NCI-H2227 (cell line): Measurements from ENCODE around the gene KSR1.
"Not testable (repeated sequence)": the region's sequence is repeated elsewhere in the genome, so short reads cannot be mapped to it uniquely, and the experiment has no call there.

ENCODE experiments used
- DNase-seq: peaks from one replicate; lab custom pipeline; 2025; ENCODE audit not compliant: unreplicated experiment; lab: John Stamatoyannopoulos, UW

The KSR1 gene

DNA sequence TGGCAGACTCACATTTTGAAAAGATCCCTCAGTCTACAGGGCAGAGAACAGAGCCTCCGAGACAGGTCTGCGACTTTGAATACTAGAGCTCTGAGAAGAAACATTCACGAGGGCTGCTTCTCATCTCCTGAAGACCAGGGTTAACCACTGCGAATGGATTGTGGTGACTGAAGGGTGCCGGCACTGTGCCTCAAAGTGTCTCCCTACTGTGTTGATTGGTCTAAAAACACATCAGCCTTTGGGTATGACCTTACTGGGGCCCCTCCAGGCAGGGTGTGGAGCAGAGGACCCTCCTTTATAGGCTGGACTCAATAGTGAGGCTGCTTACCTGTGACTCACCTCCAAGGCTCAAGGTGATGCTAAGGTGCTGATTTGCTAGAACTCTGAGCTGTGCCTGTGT lies 172.1 kb downstream of the KSR1 start:
- DNase-seq: no peak

DNA sequence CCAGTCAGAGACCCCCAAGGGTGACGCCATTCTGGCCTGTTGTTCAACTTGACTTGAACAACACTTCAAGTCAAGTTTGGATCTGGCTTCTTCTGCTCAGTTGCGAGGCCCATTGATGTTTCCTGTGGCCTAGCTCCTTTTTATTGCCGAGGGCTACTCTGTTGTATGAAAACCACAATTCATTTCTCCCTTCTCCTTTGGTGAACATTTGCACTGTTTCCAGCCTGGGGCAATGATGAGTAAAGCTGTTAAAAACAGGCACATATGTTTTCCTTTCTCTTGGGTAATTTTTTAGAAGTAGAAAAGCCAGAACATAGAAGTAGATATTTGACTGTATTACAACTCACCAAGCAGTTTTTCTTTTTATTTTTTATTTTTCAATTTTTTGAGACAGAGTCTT lies 173.0 kb downstream of the KSR1 start:
- not testable (repeated sequence) for DNase-seq

DNA sequence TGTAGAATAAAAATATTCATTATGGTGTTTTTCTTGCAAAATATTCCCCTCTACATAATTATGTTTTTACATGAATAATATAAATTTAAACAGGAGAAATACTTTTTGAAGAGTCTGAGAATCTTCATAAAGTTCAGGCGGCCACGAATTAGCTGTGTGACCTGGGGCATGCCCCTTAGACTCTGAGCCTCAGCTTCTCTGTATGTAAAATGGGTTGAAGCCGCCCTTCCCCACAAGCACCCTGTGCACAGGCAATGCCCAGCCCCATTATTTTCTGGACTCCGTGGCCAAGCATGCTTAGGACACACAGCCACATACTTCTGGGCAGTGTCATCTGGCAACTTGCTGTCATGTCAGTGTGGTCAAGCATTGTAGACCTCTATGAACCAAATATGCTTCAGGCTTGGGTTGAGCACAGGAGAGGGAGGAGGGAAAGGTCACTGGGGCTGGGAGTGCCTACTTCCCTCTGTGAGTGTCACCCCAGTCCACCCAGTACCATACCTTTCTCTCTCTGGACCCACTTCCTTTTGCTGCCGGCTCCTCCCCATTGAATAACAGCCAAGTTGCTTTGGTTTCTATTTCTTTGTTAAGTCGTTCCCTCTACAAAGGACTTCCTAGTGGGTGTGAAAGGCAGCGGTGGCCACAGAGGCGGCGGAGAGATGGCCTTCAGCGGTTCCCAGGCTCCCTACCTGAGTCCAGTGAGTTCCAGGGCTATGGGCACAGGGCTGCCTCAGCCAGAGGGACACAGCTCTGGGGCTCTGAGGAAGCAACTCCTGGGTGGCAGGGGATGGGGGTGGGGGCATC lies 174.6 kb downstream of the KSR1 start, which contains the start of gene LGALS9:
TSS of gene LGALS9 (plus strand) at position 582 of the 804 bp plus-strand sequence. CDS start at position 660, 78 bp downstream.
- no peak for DNase-seq

DNA sequence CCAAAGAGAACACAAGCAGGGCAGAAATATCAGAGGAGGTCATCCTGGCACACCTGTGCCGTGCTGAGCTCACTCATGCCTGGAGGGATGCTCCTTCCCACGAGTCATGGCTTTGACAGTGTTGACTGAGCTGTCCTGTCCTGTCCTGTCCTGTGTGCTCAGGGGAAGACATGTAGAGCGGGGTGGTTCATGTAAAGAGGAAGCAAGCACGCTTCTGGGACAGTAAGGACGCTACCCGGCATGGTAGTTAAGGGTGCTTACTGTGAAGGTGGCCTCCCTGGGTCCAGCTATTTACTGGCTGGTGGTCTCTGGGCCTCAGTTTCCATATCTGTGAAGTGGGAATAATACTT lies 175.1 kb downstream of the KSR1 start:
- no peak for DNase-seq

DNA sequence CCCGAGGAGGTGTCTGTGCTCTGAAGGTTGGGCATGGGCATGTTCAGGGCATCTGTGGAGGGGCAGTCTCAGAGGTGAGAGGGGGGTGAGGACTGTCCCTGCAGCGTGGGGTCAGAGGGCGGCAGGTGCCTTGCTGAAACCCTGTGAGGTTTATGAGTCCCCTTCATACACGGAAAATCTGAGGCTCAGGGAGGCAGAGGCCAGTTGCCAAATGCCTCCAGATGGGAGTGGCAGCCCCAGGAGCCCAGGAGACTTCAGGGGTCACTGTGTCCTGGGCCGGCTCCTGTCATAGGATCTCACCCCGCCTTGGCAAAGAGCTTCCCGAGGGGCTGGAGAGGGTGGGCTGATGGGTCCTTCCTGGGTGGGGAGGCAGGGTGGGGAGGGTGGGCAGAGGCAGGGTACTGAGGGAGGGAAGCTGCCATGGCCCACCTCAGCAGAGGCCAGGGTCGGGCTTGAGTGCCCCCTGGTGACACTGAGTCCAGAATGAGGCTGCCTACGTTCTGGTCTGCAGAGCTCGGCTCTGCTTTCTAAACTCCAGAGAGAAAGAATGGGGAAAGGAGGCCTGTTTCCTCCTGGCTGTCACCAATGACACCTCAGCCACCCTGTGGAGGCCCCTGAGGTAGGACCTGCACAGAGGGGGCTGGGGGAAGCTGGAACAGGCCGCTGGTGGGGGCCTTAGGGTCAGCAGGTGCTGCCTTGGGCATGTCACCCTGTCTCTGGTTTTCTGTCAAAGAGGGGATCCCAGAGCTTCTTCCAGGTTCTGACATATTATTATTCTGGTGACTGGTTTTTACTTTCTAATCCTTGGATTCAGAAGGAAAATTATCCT lies 175.9 kb downstream of the KSR1 start:
- no peak for DNase-seq

DNA sequence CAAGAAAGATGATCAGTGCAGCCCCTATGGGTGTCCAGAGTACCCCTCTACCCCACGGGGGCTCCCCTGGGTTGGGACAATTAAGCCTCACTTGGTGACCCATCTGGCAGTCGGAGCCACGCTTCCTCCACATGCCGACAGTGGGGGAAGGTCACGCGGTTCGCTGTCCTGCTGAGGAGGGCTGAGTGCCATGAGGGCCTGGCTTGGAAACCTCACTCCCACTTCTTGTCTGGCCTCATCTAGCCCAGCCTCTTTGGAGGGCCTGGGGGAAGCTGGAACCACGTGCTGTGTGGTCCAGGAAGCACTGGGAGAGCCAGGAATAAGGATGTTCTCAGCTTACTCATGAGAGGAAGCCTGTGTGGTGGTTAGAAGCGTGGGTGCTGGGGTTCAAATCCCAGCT lies 176.5 kb downstream of the KSR1 start:
- DNase-seq: not testable (repeated sequence)

DNA sequence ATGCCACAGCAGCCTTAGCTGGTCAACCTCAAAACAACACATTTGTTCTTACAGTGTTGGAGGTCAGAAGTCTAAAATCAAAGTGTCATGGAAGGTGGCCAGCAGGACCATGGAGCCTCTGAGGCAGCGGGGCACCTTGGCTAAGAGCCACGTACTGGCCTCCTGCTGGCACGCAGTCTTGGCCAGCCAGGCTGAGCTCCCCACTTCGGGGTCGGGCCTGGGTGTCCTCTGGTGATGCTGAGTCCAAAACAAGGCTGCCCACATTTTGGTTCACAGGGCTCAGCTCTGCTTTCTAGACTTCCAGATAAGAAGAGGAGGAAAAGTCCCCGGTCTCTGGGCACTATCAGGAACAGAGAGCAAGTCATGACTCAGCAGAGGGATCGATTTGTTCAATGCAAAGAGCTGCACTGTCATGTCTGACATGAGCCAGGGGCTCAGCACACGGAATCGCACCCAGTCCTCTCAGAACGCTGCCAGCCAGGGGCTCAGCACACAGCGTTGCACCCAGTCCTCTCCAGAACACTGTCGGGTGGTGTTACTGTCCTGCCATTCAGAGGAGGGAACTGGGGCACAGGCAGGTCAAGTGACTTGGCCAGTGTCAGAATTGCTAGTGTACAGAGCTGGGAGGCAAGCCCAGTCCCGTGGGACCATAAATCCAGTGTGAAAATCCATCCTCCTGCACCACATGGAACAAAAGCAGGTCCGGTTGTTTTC lies 177.2 kb downstream of the KSR1 start:
- no peak for DNase-seq

DNA sequence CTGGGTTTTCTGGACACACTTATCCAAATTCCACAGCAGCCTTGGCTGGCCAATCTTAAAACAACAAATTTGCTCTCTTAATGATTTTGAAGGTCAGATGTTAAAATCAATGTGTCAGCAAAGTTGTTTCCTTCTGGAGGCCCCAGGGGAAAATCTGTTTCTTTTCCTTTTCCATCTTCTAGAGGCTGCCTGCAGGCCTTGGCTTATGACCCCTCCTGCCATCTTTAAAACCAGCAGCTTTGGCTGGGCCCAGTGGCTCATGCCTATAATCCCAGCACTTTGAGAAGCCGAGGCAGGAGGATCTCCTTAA lies 177.7 kb downstream of the KSR1 start:
- no peak for DNase-seq

DNA sequence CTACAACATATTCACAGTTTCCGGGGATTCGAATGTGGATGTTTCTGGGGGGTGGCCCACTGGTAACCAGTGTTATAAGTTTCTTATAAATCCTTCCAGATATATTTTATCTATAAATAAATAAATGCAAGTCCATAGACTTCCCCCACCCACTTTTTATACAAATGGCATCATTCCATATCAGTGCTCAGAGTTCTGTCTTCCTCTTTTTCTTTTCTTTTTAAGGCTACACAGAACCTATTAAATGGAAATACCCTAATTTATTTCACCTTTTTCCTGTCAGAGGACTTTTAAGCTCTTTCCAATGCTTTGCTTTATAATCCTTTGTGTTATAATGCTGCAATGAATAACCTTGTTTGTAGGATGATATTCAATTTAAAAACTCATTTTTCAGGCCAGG lies 178.5 kb downstream of the KSR1 start:
- no peak for DNase-seq

DNA sequence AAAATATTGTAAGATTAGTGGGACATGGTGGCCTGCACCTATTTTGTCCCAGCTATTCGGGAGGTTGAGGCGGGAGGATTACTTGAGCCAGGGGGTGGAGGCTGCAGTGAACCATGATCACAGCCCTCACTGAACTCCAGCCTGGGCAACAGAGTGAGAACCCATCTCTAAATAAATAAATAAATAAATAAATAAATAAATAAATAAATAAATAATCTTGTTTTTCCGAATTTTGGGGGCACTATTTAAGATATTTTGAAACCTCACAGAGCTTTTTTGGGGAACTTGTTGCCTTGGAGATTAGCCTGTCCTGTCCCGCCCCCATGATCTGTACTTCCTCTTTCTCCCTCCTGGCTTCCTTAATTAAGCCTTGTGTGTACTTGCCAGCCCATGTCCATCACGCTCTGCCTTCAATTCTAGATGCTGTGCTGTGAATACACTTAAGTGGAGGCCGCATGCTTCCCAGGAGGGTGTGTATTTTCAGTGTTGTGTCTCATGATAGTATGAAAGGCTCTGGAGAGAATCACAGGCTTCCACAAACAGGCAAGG lies 179.1 kb downstream of the KSR1 start:
- DNase-seq: no peak

DNA sequence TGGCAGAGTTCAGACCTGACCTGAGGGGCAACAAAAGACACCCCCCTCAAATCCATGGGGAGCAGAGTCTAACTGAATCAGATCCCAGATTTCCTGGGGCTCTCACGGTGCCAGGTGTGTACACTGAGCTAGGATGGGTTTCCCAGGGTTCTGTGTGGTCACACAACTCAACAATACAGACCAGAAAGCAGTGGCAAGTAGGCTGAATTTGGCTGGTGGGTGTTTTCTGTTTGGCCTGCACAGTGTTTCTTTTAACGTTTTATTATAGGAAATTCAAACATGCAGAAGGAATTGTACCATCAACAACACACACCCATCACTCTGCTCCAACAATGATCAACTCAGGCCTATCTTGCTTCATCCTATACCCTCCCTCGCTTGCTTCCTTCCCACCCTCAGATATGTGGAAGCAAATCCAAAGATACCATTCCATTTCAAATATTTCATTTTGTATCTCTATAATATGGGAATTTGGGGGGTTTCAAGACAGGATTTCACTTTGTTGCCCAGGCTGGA lies 179.8 kb downstream of the KSR1 start:
- not testable (repeated sequence) for DNase-seq

DNA sequence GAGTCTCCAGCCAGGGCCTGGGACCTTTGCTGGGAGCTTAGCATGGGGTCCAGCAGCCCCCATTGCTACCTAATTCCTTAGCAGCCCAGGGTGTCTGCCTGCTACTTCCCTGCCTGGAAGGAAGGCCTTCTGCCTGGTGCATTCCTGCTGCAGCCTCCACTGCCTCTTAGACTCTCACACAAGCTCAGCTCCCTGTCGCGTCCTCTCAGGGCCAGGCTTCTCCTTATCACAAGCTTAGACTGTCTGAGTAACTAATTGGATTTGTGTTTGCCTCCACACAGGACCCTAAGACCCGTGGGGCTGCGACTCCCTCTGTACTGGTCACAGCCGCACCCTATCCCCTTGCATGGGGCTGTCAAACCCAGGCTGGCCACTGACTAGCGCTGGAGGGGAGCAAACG lies 181.6 kb downstream of the KSR1 start:
- not testable (repeated sequence) for DNase-seq

DNA sequence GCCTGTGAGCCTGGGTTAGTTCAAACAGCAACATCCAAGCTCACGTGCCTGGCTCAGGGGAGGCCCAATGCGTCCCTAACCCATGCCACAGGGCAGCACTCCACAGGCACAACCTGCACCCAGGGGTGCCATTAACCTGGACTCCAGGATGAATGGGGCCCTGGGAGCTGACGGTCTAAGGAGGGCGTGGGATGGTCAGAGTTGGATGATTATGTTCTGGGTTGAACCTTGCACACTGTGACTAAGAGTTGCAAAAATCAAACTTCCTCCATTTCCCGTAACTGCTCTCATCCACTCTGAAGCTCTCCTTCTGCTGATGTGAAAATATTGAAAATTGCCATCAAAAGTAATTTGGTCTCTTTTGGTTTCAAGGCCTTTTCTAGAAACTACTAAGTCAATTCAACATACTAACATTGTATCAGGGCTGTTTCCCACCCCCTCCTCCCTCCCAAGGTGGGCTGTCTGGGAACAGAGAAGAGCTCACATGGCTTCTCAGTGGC lies 182.2 kb downstream of the KSR1 start:
- DNase-seq: not testable (repeated sequence)

DNA sequence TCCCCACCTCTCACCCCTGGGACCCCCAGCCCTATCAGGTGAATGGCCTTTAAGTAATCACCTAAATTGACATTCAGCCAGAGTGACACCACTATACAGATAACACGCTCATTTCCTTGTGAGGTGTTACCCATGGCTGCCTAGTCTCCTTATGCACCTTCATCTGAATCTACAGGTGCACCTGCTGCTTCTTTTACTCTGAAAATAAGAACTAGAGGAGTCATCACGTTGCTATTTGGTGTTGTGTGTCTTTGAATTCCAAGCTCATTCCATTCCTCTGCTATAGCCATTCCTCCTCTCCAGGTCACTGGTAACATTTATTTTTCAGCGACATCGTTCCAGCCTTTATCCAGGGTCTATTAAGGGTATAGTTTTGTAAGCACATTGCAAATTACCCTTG lies 184.5 kb downstream of the KSR1 start:
- no peak for DNase-seq

DNA sequence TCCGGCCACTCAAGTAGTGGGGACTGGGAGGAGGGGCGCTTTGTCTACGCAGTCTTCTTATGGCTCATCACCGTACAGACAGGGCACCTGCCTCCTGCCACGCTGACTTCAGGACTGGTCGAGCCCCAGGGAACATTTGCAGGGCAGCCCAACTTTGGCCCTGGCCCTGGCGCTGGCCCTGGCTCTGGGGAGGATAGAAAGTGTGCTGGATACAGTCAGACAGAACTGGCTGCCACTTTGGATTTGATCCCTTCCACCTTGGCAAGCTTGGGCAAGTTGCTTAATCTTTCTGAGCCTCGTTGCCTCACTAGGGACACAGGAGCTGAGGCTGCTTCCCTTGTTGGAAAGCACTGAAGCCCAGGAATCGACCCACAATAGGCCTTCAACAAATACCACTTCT lies 188.3 kb downstream of the KSR1 start:
- DNase-seq: no peak

DNA sequence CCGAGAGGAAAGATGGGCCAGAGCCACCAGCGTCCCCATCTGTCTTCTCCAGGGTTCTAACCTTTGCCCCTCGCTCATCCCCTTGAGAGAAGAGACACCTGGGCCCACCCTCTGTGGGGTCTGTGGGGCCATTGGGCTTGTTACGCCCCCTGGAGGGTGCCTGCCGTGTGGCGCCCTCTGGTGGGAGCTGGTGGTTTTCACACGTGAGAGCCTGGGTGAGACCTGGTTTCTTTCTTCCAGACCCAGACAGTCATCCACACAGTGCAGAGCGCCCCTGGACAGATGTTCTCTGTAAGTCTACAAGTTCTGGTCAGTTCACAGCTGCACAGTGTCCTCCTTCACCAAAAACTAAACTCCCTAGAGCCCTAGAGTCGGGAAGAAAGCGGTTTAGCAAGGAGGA lies 189.4 kb downstream of the KSR1 start:
- DNase-seq: not testable (repeated sequence)

DNA sequence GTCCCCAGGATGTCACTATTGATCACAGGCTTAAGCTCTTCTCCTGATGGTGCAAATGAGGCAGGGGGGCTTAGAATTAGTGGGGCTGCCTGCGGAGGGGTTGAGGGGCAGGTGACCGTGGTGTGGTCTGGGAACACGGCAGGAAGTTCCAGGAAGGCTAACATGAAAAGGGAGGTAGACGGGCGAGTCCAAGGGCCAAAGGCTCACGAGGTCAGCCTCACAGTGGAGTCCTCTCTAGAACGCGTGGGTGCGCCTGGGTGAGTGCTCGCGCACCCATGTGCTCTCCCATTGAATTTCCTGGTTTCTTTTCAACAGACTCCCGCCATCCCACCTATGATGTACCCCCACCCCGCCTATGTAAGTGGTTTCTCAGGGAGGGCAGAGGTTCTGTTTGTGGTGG lies 190.0 kb downstream of the KSR1 start:
- DNase-seq: no peak

DNA sequence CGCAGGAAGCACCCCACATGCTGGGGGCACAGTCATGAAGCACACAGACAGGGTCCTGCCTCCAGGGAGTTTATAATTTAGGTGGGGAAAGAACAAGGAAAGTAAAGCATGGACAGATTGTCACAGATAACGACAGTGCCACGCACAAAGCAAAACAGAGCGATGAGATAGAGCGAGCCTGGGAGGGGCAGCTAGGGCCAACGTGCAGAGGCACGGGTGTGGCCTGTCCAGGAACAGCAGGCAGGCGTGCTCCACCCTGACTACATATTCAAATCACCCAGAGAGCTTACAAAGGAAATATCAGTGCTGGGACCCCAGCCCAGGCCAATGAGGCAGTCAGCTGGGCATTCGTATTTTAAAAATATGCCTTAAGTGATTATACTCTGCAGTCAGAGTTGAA lies 191.5 kb downstream of the KSR1 start:
- no peak for DNase-seq

DNA sequence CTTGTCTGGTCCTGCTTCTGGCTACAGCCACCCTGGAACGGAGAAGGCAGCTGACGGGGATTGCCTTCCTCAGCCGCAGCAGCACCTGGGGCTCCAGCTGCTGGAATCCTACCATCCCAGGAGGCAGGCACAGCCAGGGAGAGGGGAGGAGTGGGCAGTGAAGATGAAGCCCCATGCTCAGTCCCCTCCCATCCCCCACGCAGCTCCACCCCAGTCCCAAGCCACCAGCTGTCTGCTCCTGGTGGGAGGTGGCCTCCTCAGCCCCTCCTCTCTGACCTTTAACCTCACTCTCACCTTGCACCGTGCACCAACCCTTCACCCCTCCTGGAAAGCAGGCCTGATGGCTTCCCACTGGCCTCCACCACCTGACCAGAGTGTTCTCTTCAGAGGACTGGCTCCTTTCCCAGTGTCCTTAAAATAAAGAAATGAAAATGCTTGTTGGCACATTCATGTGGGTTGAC lies 192.9 kb downstream of the KSR1 start:
- not testable (repeated sequence) for DNase-seq

DNA sequence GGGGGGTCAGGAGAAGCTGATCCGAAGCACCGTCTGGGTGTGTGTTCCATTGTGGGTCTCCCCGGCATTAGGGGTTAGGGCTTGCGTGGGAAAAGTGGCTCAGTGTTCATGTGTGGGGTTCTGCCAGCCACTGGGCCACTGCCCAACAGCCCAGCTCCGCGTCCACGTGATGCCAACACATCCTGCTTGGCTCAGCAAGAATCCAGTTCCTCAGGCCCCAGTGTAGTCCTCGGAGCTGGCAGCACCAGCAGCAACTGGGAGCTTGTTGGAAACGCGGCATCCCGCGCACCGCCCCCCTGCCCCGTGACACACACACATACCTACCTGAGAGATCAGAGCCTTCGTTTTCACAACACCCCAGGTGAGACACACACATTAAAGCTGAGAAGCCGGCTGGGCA lies 193.7 kb downstream of the KSR1 start:
- no peak for DNase-seq

DNA sequence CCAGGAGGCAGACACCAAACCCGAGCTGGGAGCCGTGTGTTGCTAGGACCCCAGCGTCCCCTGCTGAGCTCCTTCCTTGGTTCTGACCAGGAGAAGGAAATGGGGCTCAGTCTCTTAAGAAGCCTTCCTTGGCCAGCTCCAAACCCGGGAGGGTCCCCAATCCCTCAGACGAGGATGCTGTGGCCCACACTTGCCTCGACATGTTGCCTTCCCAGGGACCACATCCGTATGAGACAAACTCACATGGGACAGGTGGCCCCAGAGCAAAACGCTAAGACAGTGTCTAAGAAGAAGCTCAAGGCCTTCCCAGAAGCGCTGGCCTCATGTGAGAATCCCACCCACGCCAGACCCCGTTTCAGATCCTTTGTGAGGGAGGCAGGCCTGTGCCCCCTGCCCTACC lies 194.6 kb downstream of the KSR1 start:
- DNase-seq: no peak
